Esophagus muscularis mucosa (tissue), 4 donors: ENCODE measurements around the gene SLC22A7. TPM values are rescaled to one million over a fixed set of nuclear protein-coding genes. Genes with fewer than 3 reads are reported as not detected.

Experiments used
- DNase-seq: peaks from one replicate; pipeline ENCODE4 v3.0.0-alpha.2; 2017; ENCODE audit errors: extremely low spot score
- H3K27ac ChIP-seq, 4 donors: fragments of 200-600 bp; sonication (generic); replicated peaks in 1 of 4; 1 replicate in 3 of 4; 2 replicates in 1 of 4; pipeline ENCODE4 v1.5.1; 2016 to 2019; ENCODE audit warnings: mild to moderate bottlenecking in 1 of 4
- H3K27me3 ChIP-seq, 4 donors: fragments of 200-600 bp; sonication (generic); one replicate each; pipeline versions ENCODE4 v1.5.1 to v1.6.0; 2016 to 2019
- H3K36me3 ChIP-seq, 4 donors: fragments of 200-600 bp; sonication (generic); one replicate each; pipeline ENCODE4 v1.5.1; 2016 to 2019
- H3K4me1 ChIP-seq, 4 donors: fragments of 200-600 bp; sonication (generic); one replicate each; pipeline ENCODE4 v1.5.1; 2016 to 2019
- H3K4me3 ChIP-seq, 4 donors: fragments of 200-600 bp; sonication (generic); 1 replicate in 2 of 4; 2 replicates in 2 of 4; pipeline ENCODE4 v1.5.1; 2016 to 2019; ENCODE audit warnings: mild to moderate bottlenecking in 4 of 4, moderate library complexity in 1 of 4
- H3K9me3 ChIP-seq, 4 donors: fragments of 200-600 bp; sonication (generic); 1 replicate in 3 of 4; 2 replicates in 1 of 4; pipeline ENCODE4 v1.5.1; 2016 to 2019
- EP300 ChIP-seq: sonication (generic); formaldehyde crosslinking; IDR thresholded peaks from one replicate; pipeline ENCODE4 v1.6.1; 2017; ENCODE audit warnings: antibody characterized with exemption
- POLR2A ChIP-seq: fragments of 450-650 bp; IDR thresholded peaks from one replicate; pipeline ENCODE4 v1.6.1; 2017; ENCODE audit warnings: antibody characterized with exemption, moderate library complexity, mild to moderate bottlenecking, low read depth
- POLR2AphosphoS5 ChIP-seq, 2 donors: sonication (generic); formaldehyde crosslinking; IDR thresholded peaks; one replicate each; pipeline ENCODE4 v1.6.1; 2017; ENCODE audit warnings: antibody characterized with exemption in 2 of 2
- WGBS: methylation state at CpG from one replicate; pipeline ENCODE4 v1.1.5; 2018; 5-methylcytosine and 5-hydroxymethylcytosine counted together
- intact Hi-C: fragments of 100-400 bp; cut with DNase I; formaldehyde crosslinking; loops from one replicate; pipeline ENCODE4 v1.15.1; 2023
- total RNA-seq, 4 donors: library from RNA; depleted of rRNA; stranded (reverse); fragments of >200 nt; gene quantifications; one replicate each; pipeline versions ENCODE4 v1.1.0 to v1.2.1, GENCODE V29; 2016
- TF ChIP-seq, protein P1 (sequence below), 3 experiments: fragments of 200-600 bp in 2 of 3; fragments of 450-650 bp in 1 of 3; sonication (generic) in 2 of 3; IDR thresholded peaks; one replicate each; pipeline ENCODE4 v1.5.1; 2017 to 2019; ENCODE audit warnings: antibody characterized with exemption in 3 of 3, mild to moderate bottlenecking in 2 of 3, moderate library complexity in 1 of 3

The SLC22A7 gene
- total RNA-seq, 4 donors from 2014 or later: not detected

- no peak for DNase-seq
- Histone ChIP-seq H3K27me3 (peaks cover 0 to 42% (median 0%) of the 10 kb centered on the region in 4 donors), H3K36me3 (no peaks in the 10 kb centered on the region), H3K4me1 (peaks cover 0 to 28% (median 24%) of the 10 kb centered on the region in 4 donors), H3K9me3 (no peaks in the 10 kb centered on the region), H3K4me3 (no peak overlapping the region), H3K27ac (no peak overlapping the region)
- TF ChIP-seq POLR2AphosphoS5 (IDR thresholded peaks at IDR 0.05) (no peak), EP300 (no peak), POLR2A (no peak)
- TF ChIP-seq, protein P1, sequence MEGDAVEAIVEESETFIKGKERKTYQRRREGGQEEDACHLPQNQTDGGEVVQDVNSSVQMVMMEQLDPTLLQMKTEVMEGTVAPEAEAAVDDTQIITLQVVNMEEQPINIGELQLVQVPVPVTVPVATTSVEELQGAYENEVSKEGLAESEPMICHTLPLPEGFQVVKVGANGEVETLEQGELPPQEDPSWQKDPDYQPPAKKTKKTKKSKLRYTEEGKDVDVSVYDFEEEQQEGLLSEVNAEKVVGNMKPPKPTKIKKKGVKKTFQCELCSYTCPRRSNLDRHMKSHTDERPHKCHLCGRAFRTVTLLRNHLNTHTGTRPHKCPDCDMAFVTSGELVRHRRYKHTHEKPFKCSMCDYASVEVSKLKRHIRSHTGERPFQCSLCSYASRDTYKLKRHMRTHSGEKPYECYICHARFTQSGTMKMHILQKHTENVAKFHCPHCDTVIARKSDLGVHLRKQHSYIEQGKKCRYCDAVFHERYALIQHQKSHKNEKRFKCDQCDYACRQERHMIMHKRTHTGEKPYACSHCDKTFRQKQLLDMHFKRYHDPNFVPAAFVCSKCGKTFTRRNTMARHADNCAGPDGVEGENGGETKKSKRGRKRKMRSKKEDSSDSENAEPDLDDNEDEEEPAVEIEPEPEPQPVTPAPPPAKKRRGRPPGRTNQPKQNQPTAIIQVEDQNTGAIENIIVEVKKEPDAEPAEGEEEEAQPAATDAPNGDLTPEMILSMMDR (IDR thresholded peaks at IDR 0.05): no peak
- intact Hi-C loops: no loop called here
- WGBS: 87% methylated on average over 9 of the region's 9 CpGs
Measured at GRCh38 chr6:43282060-43282459, 16.0 kb upstream of the SLC22A7 start.

DNA sequence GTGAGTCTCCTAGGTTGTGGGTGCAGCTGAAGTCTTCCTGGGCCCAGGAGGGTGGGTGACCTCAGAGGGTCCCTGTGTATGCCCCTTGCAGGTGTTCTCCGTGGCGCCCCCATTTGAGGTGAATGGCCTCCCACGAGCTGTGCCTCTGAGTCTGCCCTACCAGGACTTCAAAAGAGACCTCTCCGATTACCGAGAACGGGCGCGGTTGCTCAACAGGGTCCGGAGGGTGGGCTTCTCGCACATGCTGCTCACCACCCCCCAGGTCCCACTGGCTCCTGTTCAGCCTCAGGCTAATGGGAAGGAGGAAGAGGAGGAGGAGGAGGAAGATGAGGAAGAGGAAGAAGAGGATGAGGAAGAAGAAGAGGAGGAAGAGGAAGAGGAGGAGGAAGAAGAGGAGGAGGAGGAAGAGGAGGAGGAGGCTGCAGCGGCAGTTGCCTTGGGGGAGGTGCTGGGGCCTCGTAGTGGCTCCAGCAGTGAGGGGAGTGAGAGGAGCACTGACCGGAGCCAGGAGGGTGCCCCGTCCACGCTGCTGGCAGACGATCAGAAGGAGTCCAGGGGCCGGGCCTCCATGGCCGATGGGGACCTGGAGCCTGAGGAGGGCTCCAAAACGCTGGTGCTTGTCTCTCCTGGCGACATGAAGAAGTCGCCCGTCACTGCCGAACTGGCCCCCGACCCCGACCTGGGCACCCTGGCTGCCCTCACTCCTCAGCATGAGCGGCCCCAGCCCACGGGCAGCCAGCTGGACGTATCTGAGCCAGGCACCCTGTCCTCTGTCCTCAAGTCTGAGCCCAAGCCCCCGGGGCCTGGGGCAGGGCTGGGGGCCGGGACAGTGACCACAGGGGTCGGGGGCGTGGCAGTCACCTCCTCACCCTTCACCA is 15.2 kb upstream of the SLC22A7 start:
- no peak for TF ChIP-seq POLR2AphosphoS5 (IDR thresholded peaks at IDR 0.05)
- TF ChIP-seq, protein P1 (IDR thresholded peaks at IDR 0.05): no peak
- Histone ChIP-seq H3K27ac (no peak overlapping the region), H3K9me3 (no peaks in the 10 kb centered on the region), H3K4me3 (no peak overlapping the region), H3K27me3 (peaks cover 0 to 42% (median 0%) of the 10 kb centered on the region in 4 donors), H3K4me1 (peaks cover 0 to 23% (median 20%) of the 10 kb centered on the region in 4 donors), H3K36me3 (no peaks in the 10 kb centered on the region)
- WGBS: 85% methylated on average over 18 of the region's 32 CpGs
- DNase-seq: no peak
- intact Hi-C loops: no loop called here

GRCh38 chr6:43283514-43283901 is 14.6 kb upstream of the SLC22A7 start:
- no peak for DNase-seq
- Histone ChIP-seq H3K27ac (no peak overlapping the region), H3K27me3 (peaks cover 0 to 42% (median 0%) of the 10 kb centered on the region in 4 donors), H3K4me3 (no peak overlapping the region), H3K4me1 (peaks cover 0 to 17% (median 14%) of the 10 kb centered on the region in 4 donors), H3K36me3 (no peaks in the 10 kb centered on the region), H3K9me3 (no peaks in the 10 kb centered on the region)
- TF ChIP-seq EP300 (no peak), POLR2AphosphoS5 (IDR thresholded peaks at IDR 0.05) (no peak), POLR2A (no peak)
- TF ChIP-seq, protein P1 (IDR thresholded peaks at IDR 0.05): no peak
- WGBS: 92% methylated on average over 10 of the region's 18 CpGs
- intact Hi-C loops: no loop called here

DNA sequence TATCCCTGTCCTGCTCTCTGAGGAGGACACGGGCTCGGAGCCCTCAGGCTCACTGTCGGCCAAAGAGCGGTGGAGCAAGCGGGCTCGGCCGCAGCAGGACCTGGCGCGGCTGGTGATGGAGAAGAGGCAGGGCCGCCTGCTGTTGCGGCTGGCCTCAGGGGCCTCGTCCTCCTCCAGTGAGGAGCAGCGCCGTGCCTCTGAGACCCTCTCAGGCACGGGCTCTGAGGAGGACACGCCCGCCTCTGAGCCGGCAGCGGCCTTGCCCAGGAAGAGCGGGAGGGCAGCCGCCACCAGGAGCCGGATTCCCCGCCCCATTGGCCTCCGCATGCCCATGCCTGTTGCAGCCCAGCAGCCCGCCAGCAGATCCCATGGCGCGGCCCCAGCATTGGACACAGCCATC is 14.2 kb upstream of the SLC22A7 start:
- 60% methylated on average over 10 of the region's 27 CpGs for WGBS
- no peak overlapping the region for H3K27ac ChIP-seq
- peaks cover 0 to 13% (median 10%) of the 10 kb centered on the region in 4 donors for H3K4me1 ChIP-seq
- intact Hi-C loops: no loop called here
- TF ChIP-seq EP300: no peak
- no peak for TF ChIP-seq POLR2A
- no peak for TF ChIP-seq POLR2AphosphoS5 (IDR thresholded peaks at IDR 0.05)
- TF ChIP-seq, protein P1 (IDR thresholded peaks at IDR 0.05): no peak
- peaks cover 0 to 42% (median 0%) of the 10 kb centered on the region in 4 donors for H3K27me3 ChIP-seq
- no peaks in the 10 kb centered on the region for H3K9me3 ChIP-seq
- no peak for DNase-seq
- H3K36me3 ChIP-seq: no peaks in the 10 kb centered on the region
- no peak overlapping the region for H3K4me3 ChIP-seq
